ENCODE measurements around the gene RPRML. TPM values are rescaled to one million over a fixed set of nuclear protein-coding genes. Genes with fewer than 3 reads are reported as not detected.

RPRML gene
- total RNA-seq, 1 experiment from 2014 or later: 0.54 TPM

DNA sequence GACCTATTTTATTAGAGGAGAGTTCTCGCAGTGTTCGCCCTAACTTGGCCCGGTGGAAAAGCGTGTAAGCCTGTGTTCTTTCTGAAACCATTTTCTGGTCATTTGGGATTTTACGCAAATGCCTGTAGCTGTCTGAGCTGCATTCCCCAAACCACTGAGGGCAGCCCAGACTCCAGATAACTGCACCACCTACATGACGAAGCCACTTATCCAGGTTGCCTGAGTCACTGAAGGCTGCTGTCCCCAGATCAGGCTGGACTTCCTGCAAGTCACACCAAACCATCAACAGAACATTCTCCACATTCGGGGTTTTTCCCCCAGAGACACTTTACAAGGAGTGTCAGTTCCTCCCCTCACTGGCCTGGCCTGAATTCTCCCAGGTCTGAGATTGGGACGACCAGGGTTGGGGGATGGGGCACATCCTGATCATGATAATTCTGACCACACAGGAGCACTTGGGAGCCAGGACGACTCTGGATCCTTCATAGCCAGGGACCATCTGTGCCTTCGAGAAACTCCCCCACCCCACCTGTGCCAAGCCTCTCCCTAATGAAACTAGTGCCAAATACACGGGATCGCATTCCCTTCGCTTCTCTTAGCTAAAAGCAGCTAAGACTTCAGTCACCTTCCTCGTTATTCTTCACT lies 2.3 kb downstream of the RPRML start:
- ChIA-PET CTCF (no interaction called here), POLR2A (no interaction called here)
- no peak for DNase-seq (ENCODE audit: low read depth, low spot score)
- ATAC-seq: no peak
- H3K4me3 ChIP-seq (ENCODE audit: low read depth in 2 of 2, low read length in 2 of 2): no peak overlapping the region
- TF ChIP-seq, protein P1, sequence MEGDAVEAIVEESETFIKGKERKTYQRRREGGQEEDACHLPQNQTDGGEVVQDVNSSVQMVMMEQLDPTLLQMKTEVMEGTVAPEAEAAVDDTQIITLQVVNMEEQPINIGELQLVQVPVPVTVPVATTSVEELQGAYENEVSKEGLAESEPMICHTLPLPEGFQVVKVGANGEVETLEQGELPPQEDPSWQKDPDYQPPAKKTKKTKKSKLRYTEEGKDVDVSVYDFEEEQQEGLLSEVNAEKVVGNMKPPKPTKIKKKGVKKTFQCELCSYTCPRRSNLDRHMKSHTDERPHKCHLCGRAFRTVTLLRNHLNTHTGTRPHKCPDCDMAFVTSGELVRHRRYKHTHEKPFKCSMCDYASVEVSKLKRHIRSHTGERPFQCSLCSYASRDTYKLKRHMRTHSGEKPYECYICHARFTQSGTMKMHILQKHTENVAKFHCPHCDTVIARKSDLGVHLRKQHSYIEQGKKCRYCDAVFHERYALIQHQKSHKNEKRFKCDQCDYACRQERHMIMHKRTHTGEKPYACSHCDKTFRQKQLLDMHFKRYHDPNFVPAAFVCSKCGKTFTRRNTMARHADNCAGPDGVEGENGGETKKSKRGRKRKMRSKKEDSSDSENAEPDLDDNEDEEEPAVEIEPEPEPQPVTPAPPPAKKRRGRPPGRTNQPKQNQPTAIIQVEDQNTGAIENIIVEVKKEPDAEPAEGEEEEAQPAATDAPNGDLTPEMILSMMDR (IDR thresholded peaks at IDR 0.05): no peak
- TF ChIP-seq, protein P2, sequence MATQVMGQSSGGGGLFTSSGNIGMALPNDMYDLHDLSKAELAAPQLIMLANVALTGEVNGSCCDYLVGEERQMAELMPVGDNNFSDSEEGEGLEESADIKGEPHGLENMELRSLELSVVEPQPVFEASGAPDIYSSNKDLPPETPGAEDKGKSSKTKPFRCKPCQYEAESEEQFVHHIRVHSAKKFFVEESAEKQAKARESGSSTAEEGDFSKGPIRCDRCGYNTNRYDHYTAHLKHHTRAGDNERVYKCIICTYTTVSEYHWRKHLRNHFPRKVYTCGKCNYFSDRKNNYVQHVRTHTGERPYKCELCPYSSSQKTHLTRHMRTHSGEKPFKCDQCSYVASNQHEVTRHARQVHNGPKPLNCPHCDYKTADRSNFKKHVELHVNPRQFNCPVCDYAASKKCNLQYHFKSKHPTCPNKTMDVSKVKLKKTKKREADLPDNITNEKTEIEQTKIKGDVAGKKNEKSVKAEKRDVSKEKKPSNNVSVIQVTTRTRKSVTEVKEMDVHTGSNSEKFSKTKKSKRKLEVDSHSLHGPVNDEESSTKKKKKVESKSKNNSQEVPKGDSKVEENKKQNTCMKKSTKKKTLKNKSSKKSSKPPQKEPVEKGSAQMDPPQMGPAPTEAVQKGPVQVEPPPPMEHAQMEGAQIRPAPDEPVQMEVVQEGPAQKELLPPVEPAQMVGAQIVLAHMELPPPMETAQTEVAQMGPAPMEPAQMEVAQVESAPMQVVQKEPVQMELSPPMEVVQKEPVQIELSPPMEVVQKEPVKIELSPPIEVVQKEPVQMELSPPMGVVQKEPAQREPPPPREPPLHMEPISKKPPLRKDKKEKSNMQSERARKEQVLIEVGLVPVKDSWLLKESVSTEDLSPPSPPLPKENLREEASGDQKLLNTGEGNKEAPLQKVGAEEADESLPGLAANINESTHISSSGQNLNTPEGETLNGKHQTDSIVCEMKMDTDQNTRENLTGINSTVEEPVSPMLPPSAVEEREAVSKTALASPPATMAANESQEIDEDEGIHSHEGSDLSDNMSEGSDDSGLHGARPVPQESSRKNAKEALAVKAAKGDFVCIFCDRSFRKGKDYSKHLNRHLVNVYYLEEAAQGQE (IDR thresholded peaks at IDR 0.05; ENCODE audit: insufficient read depth in 1 of 2, low read depth in 2 of 2, low read length in 1 of 2): no peak
- TF ChIP-seq SIN3A (IDR thresholded peaks at IDR 0.05; ENCODE audit: borderline replicate concordance, insufficient read depth, low read depth, low read length) (no peak), POLR2AphosphoS5 (IDR thresholded peaks at IDR 0.05; ENCODE audit: low read depth, low read length) (no peak), TCF7L2 (IDR thresholded peaks at IDR 0.05; ENCODE audit: low read depth, low read length) (no peak)
- peaks cover 2% of the 10 kb centered on the region; the same call in 1 of the 2 replicates for H3K27me3 ChIP-seq (ENCODE audit: control insufficient read depth, insufficient read depth, low read length)
- H3K4me1 ChIP-seq (ENCODE audit: control insufficient read depth, insufficient read depth, low read length): peaks cover 5% of the 10 kb centered on the region; the same call in 1 of the 2 replicates
- no peaks in the 10 kb centered on the region for H3K9me3 ChIP-seq (ENCODE audit: control insufficient read depth, insufficient read depth, low read depth, low read length)
- H3K27ac ChIP-seq (ENCODE audit: low read length): no peak overlapping the region
- in situ Hi-C loops (cut with HindIII; ENCODE audit: low pct_unique_long_range_greater_than_20kb, low sequenced_read_pairs): no loop called here
- H3K36me3 ChIP-seq (ENCODE audit: control insufficient read depth, insufficient read depth, low read length): no peaks in the 10 kb centered on the region
- BruUV-seq (replicated peaks): no TSS peak
- intact Hi-C loops (cut with micrococcal nuclease; ENCODE audit: unreplicated experiment): no loop called here

DNA sequence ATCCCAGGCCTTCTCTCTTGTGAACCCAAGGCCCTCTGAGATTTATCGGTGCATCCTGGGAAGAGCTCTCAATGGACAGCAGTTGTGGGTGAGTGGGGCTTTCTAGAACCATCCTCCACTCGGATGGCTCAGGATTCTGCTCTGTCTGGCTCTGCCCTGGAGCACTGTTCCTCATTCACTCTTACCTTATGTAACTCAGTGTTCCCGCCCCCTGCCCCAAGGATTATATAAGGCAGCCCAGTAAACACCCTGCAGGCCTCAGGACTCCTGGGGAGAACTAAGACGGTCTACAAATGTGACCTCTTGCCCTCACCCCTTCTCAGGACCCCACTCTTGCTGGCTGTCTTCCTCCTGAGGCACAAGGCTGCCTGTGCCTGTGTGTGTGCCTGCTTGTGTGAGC lies 3.8 kb downstream of the RPRML start:
- H3K27ac ChIP-seq (ENCODE audit: low read length): no peak overlapping the region
- ChIA-PET CTCF (interaction anchor here (0.7 kb wide), 1 partner anchor 131 kb away, joined by 3 read pairs; no protein-coding TSS in a partner anchor), POLR2A (no interaction called here)
- TF ChIP-seq TCF7L2 (IDR thresholded peaks at IDR 0.05; ENCODE audit: low read depth, low read length): no peak
- TF ChIP-seq, protein P2 (IDR thresholded peaks at IDR 0.05; ENCODE audit: insufficient read depth in 1 of 2, low read depth in 2 of 2, low read length in 1 of 2): no peak
- TF ChIP-seq, protein P1 (IDR thresholded peaks at IDR 0.05): no peak
- TF ChIP-seq SIN3A (IDR thresholded peaks at IDR 0.05; ENCODE audit: borderline replicate concordance, insufficient read depth, low read depth, low read length): no peak
- TF ChIP-seq POLR2AphosphoS5 (IDR thresholded peaks at IDR 0.05; ENCODE audit: low read depth, low read length): no peak
- ATAC-seq (no peak), DNase-seq (ENCODE audit: low read depth, low spot score) (no peak)
- no peaks in the 10 kb centered on the region for H3K36me3 ChIP-seq (ENCODE audit: control insufficient read depth, insufficient read depth, low read length)
- peaks cover 5% of the 10 kb centered on the region; the same call in 1 of the 2 replicates for H3K4me1 ChIP-seq (ENCODE audit: control insufficient read depth, insufficient read depth, low read length)
- in situ Hi-C loops (cut with HindIII; ENCODE audit: low pct_unique_long_range_greater_than_20kb, low sequenced_read_pairs): no loop called here
- no peaks in the 10 kb centered on the region for H3K9me3 ChIP-seq (ENCODE audit: control insufficient read depth, insufficient read depth, low read depth, low read length)
- H3K27me3 ChIP-seq (ENCODE audit: control insufficient read depth, insufficient read depth, low read length): peaks cover 2% of the 10 kb centered on the region; the same call in 1 of the 2 replicates
- intact Hi-C loops (cut with micrococcal nuclease; ENCODE audit: unreplicated experiment): no loop called here
- BruUV-seq (replicated peaks): no TSS peak
- H3K4me3 ChIP-seq (ENCODE audit: low read depth in 2 of 2, low read length in 2 of 2): no peak overlapping the region

All from Panc1 (cell line).